SK-N-SH treated with all-trans-retinoic acid at 6 μM for 48 hours (cell line): Measurements from ENCODE around the gene ST14.
"Not testable (repeated sequence)": the region's sequence is repeated elsewhere in the genome, so short reads cannot be mapped to it uniquely, and the experiment has no call there.

Experiments
- ATAC-seq: fragments of 200-7000 bp; cut with Tn5 transposase; 3 replicates; pipeline ENCODE4 v1.9.1; 2020; ENCODE audit warnings: mild to moderate bottlenecking, moderate library complexity
- BACH2 ChIP-seq: fragments of 250-450 bp; sonication (Bioruptor Pico); IDR thresholded peaks from 2 replicates; pipeline ENCODE4 v1.9.0; 2021; ENCODE audit warnings: mild to moderate bottlenecking, borderline replicate concordance
- CREB5 ChIP-seq: fragments of 250-450 bp; sonication (Bioruptor Pico); IDR thresholded peaks from 2 replicates; pipeline ENCODE4 v1.5.1; 2020; ENCODE audit warnings: low read depth, mild to moderate bottlenecking, moderate library complexity
- CSDC2 ChIP-seq: fragments of 250-450 bp; sonication (Bioruptor Pico); IDR thresholded peaks from 2 replicates; pipeline ENCODE4 v1.5.0; 2020; ENCODE audit warnings: mild to moderate bottlenecking, moderate library complexity
- CSRNP3 ChIP-seq: fragments of 250-450 bp; sonication (Bioruptor Pico); IDR thresholded peaks from 2 replicates; pipeline ENCODE4 v1.5.1; 2021; ENCODE audit warnings: mild to moderate bottlenecking, moderate library complexity
- ESRRG ChIP-seq: fragments of 250-450 bp; sonication (Bioruptor Pico); IDR thresholded peaks from 2 replicates; pipeline ENCODE4 v1.6.1; 2021; ENCODE audit warnings: mild to moderate bottlenecking
- ISL1 ChIP-seq: fragments of 250-450 bp; sonication (Bioruptor Pico); IDR thresholded peaks from 2 replicates; pipeline ENCODE4 v2.1.2; 2022; ENCODE audit warnings: mild to moderate bottlenecking, moderate library complexity
- OSR1 ChIP-seq: fragments of 250-450 bp; sonication (Bioruptor Pico); IDR thresholded peaks from 2 replicates; pipeline ENCODE4 v1.8.0; 2022; ENCODE audit warnings: moderate library complexity, mild to moderate bottlenecking, inconsistent platforms
- PPARA ChIP-seq: fragments of 250-450 bp; sonication (Bioruptor Pico); IDR thresholded peaks from 2 replicates; pipeline ENCODE4 v1.5.0; 2020; ENCODE audit warnings: mild to moderate bottlenecking, borderline replicate concordance
- SNAI2 ChIP-seq: fragments of 250-450 bp; sonication (Bioruptor Pico); IDR thresholded peaks from 2 replicates; pipeline ENCODE4 v1.5.0; 2020; ENCODE audit warnings: mild to moderate bottlenecking, moderate library complexity
- TCF4 ChIP-seq: fragments of 250-450 bp; sonication (Bioruptor Pico); IDR thresholded peaks from 2 replicates; pipeline ENCODE4 v1.8.0; 2021; ENCODE audit warnings: mild to moderate bottlenecking, moderate library complexity, borderline replicate concordance
- TOX ChIP-seq: fragments of 250-450 bp; sonication (Bioruptor Pico); IDR thresholded peaks from 2 replicates; pipeline ENCODE4 v1.8.0; 2021; ENCODE audit warnings: mild to moderate bottlenecking, moderate library complexity, borderline replicate concordance
- ZC3H10 ChIP-seq: fragments of 250-450 bp; sonication (Bioruptor Pico); IDR thresholded peaks from 2 replicates; pipeline ENCODE4 v1.5.1; 2021; ENCODE audit warnings: mild to moderate bottlenecking, moderate library complexity
- ZFP3 ChIP-seq: fragments of 250-450 bp; sonication (Bioruptor Pico); IDR thresholded peaks from 2 replicates; pipeline ENCODE4 v1.5.0; 2020; ENCODE audit warnings: mild to moderate bottlenecking, moderate library complexity
- ZFP30 ChIP-seq: fragments of 450-650 bp; formaldehyde crosslinking; IDR thresholded peaks from 2 replicates; pipeline ENCODE4 v1.5.0; 2022; ENCODE audit warnings: mild to moderate bottlenecking, moderate library complexity
- ZNF565 ChIP-seq: fragments of 450-650 bp; formaldehyde crosslinking; conservative IDR thresholded peaks from 2 replicates; pipeline ENCODE4 v1.5.0; 2020; ENCODE audit warnings: low read depth, mild to moderate bottlenecking, moderate library complexity
- ZNF70 ChIP-seq: fragments of 450-650 bp; formaldehyde crosslinking; IDR thresholded peaks from 2 replicates; pipeline ENCODE4 v1.5.0; 2020; ENCODE audit warnings: mild to moderate bottlenecking, moderate library complexity
- ZNF8 ChIP-seq: fragments of 450-650 bp; formaldehyde crosslinking; IDR thresholded peaks from 2 replicates; pipeline ENCODE4 v1.5.0; 2020; ENCODE audit warnings: mild to moderate bottlenecking, moderate library complexity
- TF ChIP-seq, protein P1 (sequence below): fragments of 250-450 bp; sonication (Bioruptor Pico); IDR thresholded peaks from 2 replicates; pipeline ENCODE4 v1.5.0; 2020; ENCODE audit warnings: mild to moderate bottlenecking, moderate library complexity
- TF ChIP-seq, protein P2 (sequence below): fragments of 250-450 bp; sonication (Bioruptor Pico); IDR thresholded peaks from 2 replicates; pipeline ENCODE4 v1.8.0; 2021; ENCODE audit warnings: low read depth, mild to moderate bottlenecking, moderate library complexity, borderline replicate concordance

ST14 gene

DNA sequence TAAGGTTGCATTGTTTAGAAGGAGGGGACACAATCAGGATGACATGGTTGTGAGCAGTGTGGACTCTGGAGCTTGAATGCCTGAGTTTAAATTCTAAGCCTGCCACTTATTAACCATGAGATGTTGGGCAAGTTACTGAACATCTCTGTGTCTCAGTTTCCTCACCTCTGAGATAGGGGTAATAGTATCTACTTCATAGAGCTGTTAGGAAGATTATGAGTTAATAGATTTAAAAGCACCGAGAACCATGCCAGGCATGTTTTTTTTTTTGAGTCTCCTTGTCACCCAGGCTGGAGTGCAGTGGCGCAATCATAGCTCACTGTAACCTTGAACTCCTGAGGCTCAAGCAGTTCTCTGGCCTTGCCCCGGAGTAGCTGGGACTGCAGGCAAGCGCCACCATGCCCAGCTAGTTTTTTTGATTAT lies 33.3 kb downstream of the ST14 start:
- no peak for TF ChIP-seq BACH2 (CRISPR knock-in tag)
- TF ChIP-seq ZNF565 (CRISPR knock-in tag): no peak
- TF ChIP-seq ZNF70 (CRISPR knock-in tag): no peak
- TF ChIP-seq ZNF8: no peak
- no peak for TF ChIP-seq TOX (CRISPR knock-in tag)
- no peak for TF ChIP-seq OSR1 (CRISPR knock-in tag)
- TF ChIP-seq, protein P1, sequence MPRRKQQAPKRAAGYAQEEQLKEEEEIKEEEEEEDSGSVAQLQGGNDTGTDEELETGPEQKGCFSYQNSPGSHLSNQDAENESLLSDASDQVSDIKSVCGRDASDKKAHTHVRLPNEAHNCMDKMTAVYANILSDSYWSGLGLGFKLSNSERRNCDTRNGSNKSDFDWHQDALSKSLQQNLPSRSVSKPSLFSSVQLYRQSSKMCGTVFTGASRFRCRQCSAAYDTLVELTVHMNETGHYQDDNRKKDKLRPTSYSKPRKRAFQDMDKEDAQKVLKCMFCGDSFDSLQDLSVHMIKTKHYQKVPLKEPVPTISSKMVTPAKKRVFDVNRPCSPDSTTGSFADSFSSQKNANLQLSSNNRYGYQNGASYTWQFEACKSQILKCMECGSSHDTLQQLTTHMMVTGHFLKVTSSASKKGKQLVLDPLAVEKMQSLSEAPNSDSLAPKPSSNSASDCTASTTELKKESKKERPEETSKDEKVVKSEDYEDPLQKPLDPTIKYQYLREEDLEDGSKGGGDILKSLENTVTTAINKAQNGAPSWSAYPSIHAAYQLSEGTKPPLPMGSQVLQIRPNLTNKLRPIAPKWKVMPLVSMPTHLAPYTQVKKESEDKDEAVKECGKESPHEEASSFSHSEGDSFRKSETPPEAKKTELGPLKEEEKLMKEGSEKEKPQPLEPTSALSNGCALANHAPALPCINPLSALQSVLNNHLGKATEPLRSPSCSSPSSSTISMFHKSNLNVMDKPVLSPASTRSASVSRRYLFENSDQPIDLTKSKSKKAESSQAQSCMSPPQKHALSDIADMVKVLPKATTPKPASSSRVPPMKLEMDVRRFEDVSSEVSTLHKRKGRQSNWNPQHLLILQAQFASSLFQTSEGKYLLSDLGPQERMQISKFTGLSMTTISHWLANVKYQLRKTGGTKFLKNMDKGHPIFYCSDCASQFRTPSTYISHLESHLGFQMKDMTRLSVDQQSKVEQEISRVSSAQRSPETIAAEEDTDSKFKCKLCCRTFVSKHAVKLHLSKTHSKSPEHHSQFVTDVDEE (CRISPR knock-in tag): no peak
- TF ChIP-seq PPARA: no peak
- TF ChIP-seq CSRNP3 (CRISPR knock-in tag): no peak
- TF ChIP-seq TCF4 (CRISPR knock-in tag): no peak
- TF ChIP-seq CREB5 (CRISPR knock-in tag): no peak
- TF ChIP-seq ISL1 (CRISPR knock-in tag): no peak
- TF ChIP-seq, protein P2, sequence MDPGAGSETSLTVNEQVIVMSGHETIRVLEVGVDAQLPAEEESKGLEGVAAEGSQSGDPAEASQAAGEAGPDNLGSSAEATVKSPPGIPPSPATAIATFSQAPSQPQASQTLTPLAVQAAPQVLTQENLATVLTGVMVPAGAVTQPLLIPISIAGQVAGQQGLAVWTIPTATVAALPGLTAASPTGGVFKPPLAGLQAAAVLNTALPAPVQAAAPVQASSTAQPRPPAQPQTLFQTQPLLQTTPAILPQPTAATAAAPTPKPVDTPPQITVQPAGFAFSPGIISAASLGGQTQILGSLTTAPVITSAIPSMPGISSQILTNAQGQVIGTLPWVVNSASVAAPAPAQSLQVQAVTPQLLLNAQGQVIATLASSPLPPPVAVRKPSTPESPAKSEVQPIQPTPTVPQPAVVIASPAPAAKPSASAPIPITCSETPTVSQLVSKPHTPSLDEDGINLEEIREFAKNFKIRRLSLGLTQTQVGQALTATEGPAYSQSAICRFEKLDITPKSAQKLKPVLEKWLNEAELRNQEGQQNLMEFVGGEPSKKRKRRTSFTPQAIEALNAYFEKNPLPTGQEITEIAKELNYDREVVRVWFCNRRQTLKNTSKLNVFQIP (CRISPR knock-in tag): no peak
- no peak for TF ChIP-seq ZC3H10 (CRISPR knock-in tag)
- TF ChIP-seq SNAI2 (CRISPR knock-in tag): no peak
- no peak for TF ChIP-seq CSDC2 (CRISPR knock-in tag)
- no peak for TF ChIP-seq ZFP3 (CRISPR knock-in tag)
- TF ChIP-seq ZFP30 (CRISPR knock-in tag): no peak
- ATAC-seq: no peak

- not testable (repeated sequence) for ATAC-seq
Measured at GRCh38 chr11:130193551-130193950, 34.0 kb downstream of the ST14 start.

DNA sequence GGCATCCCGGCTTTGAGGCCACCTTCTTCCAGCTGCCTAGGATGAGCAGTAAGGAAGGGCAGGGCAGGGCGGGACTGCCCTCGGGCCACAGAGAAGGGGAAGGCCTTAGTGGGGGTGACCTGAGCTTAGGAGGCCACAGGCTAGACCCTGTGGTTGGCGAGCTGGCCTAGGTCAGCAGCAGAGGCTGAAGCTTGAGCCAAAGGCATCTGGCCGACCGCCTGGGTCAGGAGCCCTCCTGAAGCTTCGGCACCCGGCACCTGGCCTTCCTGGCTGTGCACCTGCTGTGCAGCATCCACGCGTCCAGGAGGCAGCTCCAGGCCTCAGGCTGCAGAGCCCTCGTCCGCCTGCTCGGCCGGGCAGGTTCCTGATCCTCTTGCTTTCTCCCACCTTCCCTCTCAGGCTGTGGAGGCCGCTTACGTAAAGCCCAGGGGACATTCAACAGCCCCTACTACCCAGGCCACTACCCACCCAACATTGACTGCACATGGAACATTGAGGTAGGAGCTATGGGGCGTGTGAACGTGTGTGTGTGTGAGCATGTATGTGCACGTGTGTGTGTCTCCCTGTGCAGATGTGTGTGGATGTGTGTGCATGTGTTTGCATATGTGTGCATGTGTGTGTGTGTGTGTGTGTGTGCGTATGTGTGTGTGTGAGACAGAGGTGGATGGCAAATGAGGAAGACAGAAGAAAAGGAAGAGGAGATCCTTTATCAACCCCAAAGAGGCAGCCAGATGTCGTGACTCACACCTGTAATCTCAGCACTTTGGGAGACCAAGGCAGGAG lies 34.9 kb downstream of the ST14 start:
- no peak for ATAC-seq
- no peak for TF ChIP-seq ZNF565 (CRISPR knock-in tag)
- TF ChIP-seq SNAI2 (CRISPR knock-in tag): no peak
- TF ChIP-seq, protein P1 (CRISPR knock-in tag): no peak
- no peak for TF ChIP-seq OSR1 (CRISPR knock-in tag)
- TF ChIP-seq ESRRG (CRISPR knock-in tag): no peak
- TF ChIP-seq CSRNP3 (CRISPR knock-in tag): no peak
- TF ChIP-seq ZC3H10 (CRISPR knock-in tag): no peak
